ENCODE measurements around the gene FKBP5.

FKBP5 gene

DNA sequence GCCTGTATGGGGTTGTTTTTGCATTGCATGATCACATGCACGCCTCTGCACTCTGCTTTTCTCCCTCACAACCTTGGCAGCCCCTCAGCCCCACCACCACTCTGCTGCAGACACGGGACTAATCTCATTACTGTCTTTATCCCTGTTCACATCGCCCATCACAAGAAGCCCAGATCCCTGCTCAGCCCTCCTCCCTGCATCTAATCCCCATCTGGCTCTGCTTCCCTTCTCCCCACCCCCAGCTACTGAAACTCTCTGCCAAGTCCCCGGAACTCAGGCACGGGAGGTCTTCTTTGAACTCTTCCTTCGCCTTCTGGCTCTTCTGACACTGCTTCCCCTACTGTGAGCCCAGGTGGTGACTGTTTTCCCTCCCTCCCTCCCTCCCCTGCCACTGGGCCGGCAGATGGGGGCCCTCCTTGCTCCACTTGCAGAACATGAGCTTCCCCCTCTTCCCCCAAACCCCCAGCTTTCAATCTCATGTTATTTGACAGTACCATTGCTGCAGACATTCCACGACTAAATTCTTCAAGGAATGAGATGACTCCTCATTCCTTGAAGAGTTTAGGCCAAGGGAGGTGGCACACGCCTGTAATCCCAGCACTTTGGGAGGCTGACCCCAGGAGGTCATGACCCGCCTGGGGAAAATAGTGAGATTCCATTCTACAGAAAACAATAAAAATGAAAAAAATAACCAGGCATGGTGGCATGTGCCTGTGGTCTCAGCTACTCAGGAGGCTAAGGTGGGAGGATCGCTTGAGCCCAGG is 154.1 kb downstream of the FKBP5 start:
- no peak for DNase-seq

DNA sequence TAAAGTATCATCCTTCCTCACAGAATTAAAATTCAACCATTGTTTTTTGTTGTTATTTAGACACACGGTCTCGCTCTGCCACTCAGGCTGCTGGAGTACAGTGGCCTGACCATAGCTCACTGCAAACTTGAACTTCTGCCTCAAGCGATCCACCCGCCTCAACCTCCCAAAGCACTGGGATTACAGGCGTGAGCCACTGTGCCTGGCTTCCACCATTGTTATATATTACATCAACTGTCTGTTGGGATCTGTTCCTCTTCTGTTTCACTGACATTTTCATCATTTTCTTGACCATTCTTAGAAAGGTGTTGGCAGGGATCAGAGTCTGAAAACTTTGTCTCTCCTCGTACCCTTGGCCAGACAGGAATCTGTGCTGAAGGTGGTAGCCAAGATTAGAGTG is 154.7 kb downstream of the FKBP5 start:
- no peak for DNase-seq

DNA sequence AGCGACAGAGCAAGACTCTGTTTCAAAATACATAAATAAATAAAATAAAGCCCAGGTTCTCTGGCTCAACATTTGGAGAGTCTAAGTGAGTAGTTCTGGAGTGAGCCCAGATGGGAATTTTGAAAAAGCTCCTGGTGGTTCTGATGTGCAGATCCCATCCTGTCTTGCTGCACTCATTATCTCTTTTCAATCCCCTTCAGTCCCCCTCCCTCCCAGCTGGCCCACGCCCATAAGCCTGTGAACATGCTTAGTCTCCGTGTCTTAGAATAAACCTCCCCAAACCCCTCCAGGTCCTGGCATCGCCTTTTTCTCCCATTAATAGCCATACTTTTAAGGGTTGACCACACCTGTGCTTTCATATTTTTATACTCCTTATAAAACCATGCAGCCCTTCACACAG is 156.6 kb downstream of the FKBP5 start:
- no peak for DNase-seq

DNA sequence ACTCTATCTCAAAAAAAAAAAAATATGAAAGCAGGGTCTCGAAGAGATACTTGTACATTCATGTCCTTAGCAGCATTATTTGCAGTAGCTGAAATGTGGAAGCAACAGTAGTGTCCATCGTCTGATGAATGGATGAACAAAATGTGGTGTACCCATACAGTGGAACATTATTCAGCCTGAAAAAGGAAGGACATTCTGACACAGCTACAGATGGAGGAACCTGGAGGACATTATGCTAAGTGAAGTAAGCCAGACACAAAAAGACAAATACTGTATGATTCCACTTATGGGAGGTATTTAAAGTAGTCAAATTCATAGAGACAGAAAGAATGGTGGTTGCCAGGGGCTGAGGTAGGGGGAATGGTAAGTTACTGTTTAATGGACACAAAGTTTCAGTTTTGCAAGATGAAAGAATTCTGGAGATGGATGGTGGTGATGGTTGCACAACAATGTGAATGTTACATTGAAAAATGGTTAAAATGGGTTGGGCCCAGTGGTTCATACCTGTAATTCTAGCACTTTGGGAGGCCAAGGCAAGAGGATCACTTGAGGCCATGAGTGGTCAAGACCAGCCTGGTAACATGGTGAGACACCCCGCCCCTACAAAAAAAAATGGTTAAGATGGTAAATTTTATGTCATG is 164.2 kb downstream of the FKBP5 start:
- no peak for DNase-seq
